Measurements from ENCODE around the gene ITGA7.

GRCh38 chr12:55653031-55653430, 54.7 kb downstream of the ITGA7 start:
- no peak for TF ChIP-seq POLR2AphosphoS5 (IDR thresholded peaks at IDR 0.05)
- TF ChIP-seq EZH2 (IDR thresholded peaks at IDR 0.05; ENCODE audit: borderline replicate concordance, insufficient read depth, low read length, poor library complexity, severe bottlenecking), result no peak
- no peak for TF ChIP-seq CTCF (IDR thresholded peaks at IDR 0.05; ENCODE audit: poor library complexity, severe bottlenecking)
- no peak for TF ChIP-seq EP300 (conservative IDR thresholded peaks at IDR 0.05; ENCODE audit: poor library complexity, severe bottlenecking)

Measured in neural cell (in vitro differentiated cells).